Gastrocnemius medialis (tissue), 4 donors: ENCODE results near the gene LPAR2. TPM values are rescaled to one million over a fixed set of nuclear protein-coding genes. Genes with fewer than 3 reads are reported as not detected.

Experiments
- ATAC-seq, 2 donors: fragments of 150-250 bp; one replicate each; pipeline ENCODE4 v1.9.1; 2016
- DNase-seq, 2 donors: peaks; one replicate each; pipeline ENCODE4 v3.0.0-alpha.2; 2019
- H3K27ac ChIP-seq, 4 donors: fragments of 200-600 bp; sonication (generic); 1 replicate in 1 of 4; 2 replicates in 3 of 4; pipeline ENCODE4 v1.5.1; 2016 to 2018; ENCODE audit warnings: mild to moderate bottlenecking in 2 of 4, moderate library complexity in 1 of 4
- H3K27me3 ChIP-seq, 3 donors: fragments of 200-600 bp; sonication (generic) in 2 of 3; 1 replicate in 1 of 3; 2 replicates in 2 of 3; pipeline versions ENCODE4 v1.5.1 to v1.6.0; 2016 to 2019; ENCODE audit warnings: mild to moderate bottlenecking in 1 of 3, moderate library complexity in 1 of 3
- H3K36me3 ChIP-seq, 2 donors: fragments of 200-600 bp; sonication (generic) in 1 of 2; one replicate each; pipeline ENCODE4 v1.5.1; 2017 to 2018
- H3K4me1 ChIP-seq, 2 donors: fragments of 200-600 bp; sonication (generic) in 1 of 2; one replicate each; pipeline ENCODE4 v1.5.1; 2016 to 2017; ENCODE audit warnings: mild to moderate bottlenecking in 2 of 2
- H3K4me3 ChIP-seq, 4 donors: fragments of 200-600 bp; sonication (generic) in 3 of 4; 1 replicate in 1 of 4; 2 replicates in 3 of 4; pipeline ENCODE4 v1.5.1; 2016 to 2019; ENCODE audit warnings: mild to moderate bottlenecking in 2 of 4
- H3K9me3 ChIP-seq, 3 donors: fragments of 200-600 bp; sonication (generic) in 2 of 3; 1 replicate in 1 of 3; 2 replicates in 2 of 3; pipeline ENCODE4 v1.5.1; 2016 to 2019
- CTCF ChIP-seq, 5 experiments: fragments of 450-650 bp in 3 of 5; fragments of 200-600 bp in 2 of 5; sonication (generic) in 2 of 5; IDR thresholded peaks in 4 of 5; conservative IDR thresholded peaks in 1 of 5; 1 replicate in 4 of 5; 2 replicates in 1 of 5; pipeline ENCODE4 v1.5.1; 2016 to 2019; ENCODE audit warnings: antibody characterized with exemption in 5 of 5, mild to moderate bottlenecking in 3 of 5, moderate library complexity in 3 of 5
- POLR2A ChIP-seq, 2 donors: fragments of 450-650 bp; IDR thresholded peaks; one replicate each; pipeline ENCODE4 v1.6.1; 2017; ENCODE audit warnings: antibody characterized with exemption in 2 of 2, mild to moderate bottlenecking in 2 of 2, moderate library complexity in 2 of 2
- in situ Hi-C, 4 donors: fragments of 200-750 bp; cut with MboI; loops; one replicate each; pipeline versions ENCODE4 v1.15.0 to v1.8.0; 2017; ENCODE audit warnings: low sequenced_read_pairs in 4 of 4
- intact Hi-C: fragments of 100-400 bp; cut with DNase I; formaldehyde crosslinking; loops from one replicate; pipeline ENCODE4 v1.15.1; 2023; ENCODE audit warnings: low total_unique reads
- total RNA-seq, 4 donors: library from RNA; depleted of rRNA; stranded (reverse); fragments of >200 nt; gene quantifications; one replicate each; pipeline versions ENCODE4 v1.1.0 to v1.2.3, GENCODE V29; 2016

LPAR2 gene
- total RNA-seq, 4 donors from 2014 or later: 0.15 to 1.3 (median 0.27) TPM; not detected in 1

GRCh38 chr19:19647037-19647835, 19.2 kb upstream of the LPAR2 start:
- in situ Hi-C loops (loop anchor here in 2 of 4 donors (10.0 kb wide), 2 partner anchors 112 to 122 kb away; partner anchors contain the start of genes CILP2 (in 1 of the 2) and YJEFN3 (in 1 of the 2)), intact Hi-C loops (no loop called here)
- Histone ChIP-seq H3K36me3 (peaks cover 0 to 68% of the 10 kb centered on the region in 2 donors), H3K27me3 (peaks cover 0 to 4% (median 3%) of the 10 kb centered on the region in 3 donors), H3K9me3 (no peaks in the 10 kb centered on the region), H3K4me3 (no peak overlapping the region), H3K4me1 (peaks cover 3 to 10% of the 10 kb centered on the region in 2 donors), H3K27ac (no peak overlapping the region)
- no peak for TF ChIP-seq POLR2A (IDR thresholded peaks at IDR 0.05)
- TF ChIP-seq CTCF (IDR thresholded peaks at IDR 0.05 in 4 of 5, conservative IDR thresholded peaks at IDR 0.05 in 1 of 5): no peak
- DNase-seq (no peak), ATAC-seq (no peak)

- DNase-seq (no peak), ATAC-seq (no peak)
- Histone ChIP-seq H3K4me3 (no peak overlapping the region), H3K4me1 (peaks cover 3 to 10% of the 10 kb centered on the region in 2 donors), H3K27me3 (peaks cover 0 to 4% (median 3%) of the 10 kb centered on the region in 3 donors), H3K9me3 (no peaks in the 10 kb centered on the region), H3K27ac (no peak overlapping the region), H3K36me3 (peaks cover 0 to 49% of the 10 kb centered on the region in 2 donors)
- TF ChIP-seq CTCF (IDR thresholded peaks at IDR 0.05 in 4 of 5, conservative IDR thresholded peaks at IDR 0.05 in 1 of 5) (no peak), POLR2A (IDR thresholded peaks at IDR 0.05) (no peak)
- in situ Hi-C loops (loop anchor here in 2 of 4 donors (10.0 kb wide), 2 partner anchors 111 to 121 kb away; partner anchors contain the start of genes CILP2 (in 1 of the 2) and YJEFN3 (in 1 of the 2)), intact Hi-C loops (no loop called here)
These were observed 17.3 kb upstream of the LPAR2 start for GRCh38 chr19:19645233-19645870.

- peaks cover 0 to 4% (median 3%) of the 10 kb centered on the region in 3 donors for H3K27me3 ChIP-seq
- peaks cover 0 to 35% of the 10 kb centered on the region in 2 donors for H3K36me3 ChIP-seq
- peaks cover 3 to 10% of the 10 kb centered on the region in 2 donors for H3K4me1 ChIP-seq
- DNase-seq (no peak), ATAC-seq (no peak)
- no peaks in the 10 kb centered on the region for H3K9me3 ChIP-seq
- TF ChIP-seq CTCF (IDR thresholded peaks at IDR 0.05 in 4 of 5, conservative IDR thresholded peaks at IDR 0.05 in 1 of 5): peak in 2 of 5 experiments; percentile 7 to 23
- no peak for TF ChIP-seq POLR2A (IDR thresholded peaks at IDR 0.05)
- H3K27ac ChIP-seq: no peak overlapping the region
- peak overlapping the region in 3 of 4 donors; percentile 64 to 78 (median 73) for H3K4me3 ChIP-seq
- in situ Hi-C loops: loop anchor here in 3 of 4 donors (5.0 to 10.0 kb wide), 3 partner anchors 109 to 119 kb away; partner anchors contain the start of genes CILP2 (in 1 of the 3) and YJEFN3 (in 1 of the 3)
- intact Hi-C loops: loop anchor here (1.0 kb wide), 1 partner anchor 112 kb away; no protein-coding TSS in a partner anchor
These were observed 16.0 kb upstream of the LPAR2 start for GRCh38 chr19:19644054-19644388.

GRCh38 chr19:19643158-19644053, 15.4 kb upstream of the LPAR2 start, which contains the start of gene GMIP:
Gene GMIP, minus strand, starts transcription at chr19:19643657. Its CDS starts 128 bp downstream, at chr19:19643529.
- Histone ChIP-seq H3K27ac (peak within 1 kb of the TSS in 1 of 4 donors; percentile 33), H3K27me3 (peaks cover 0 to 4% (median 3%) of the 10 kb centered on the region in 3 donors), H3K4me3 (peak within 1 kb of the TSS; percentile 55 to 78 (median 68)), H3K36me3 (peaks cover 0 to 35% of the 10 kb centered on the region in 2 donors), H3K4me1 (peaks cover 3 to 10% of the 10 kb centered on the region in 2 donors), H3K9me3 (no peaks in the 10 kb centered on the region)
- peak; percentile 16 to 39 for DNase-seq
- ATAC-seq: peak; percentile 68 to 69
- TF ChIP-seq CTCF (IDR thresholded peaks at IDR 0.05 in 4 of 5, conservative IDR thresholded peaks at IDR 0.05 in 1 of 5) (peak; percentile 53 to 89 (median 81)), POLR2A (IDR thresholded peaks at IDR 0.05) (peak in 1 of 2 donors; percentile 18)
- in situ Hi-C loops: loop anchor here in 3 of 4 donors (5.0 to 10.0 kb wide), 3 partner anchors 109 to 119 kb away; partner anchors contain the start of genes CILP2 (in 1 of the 3) and YJEFN3 (in 1 of the 3)
- intact Hi-C loops: loop anchor here (1.0 kb wide), 1 partner anchor 111 kb away; no protein-coding TSS in a partner anchor
